Fibroblast of pulmonary artery (primary cell): ENCODE measurements around the gene ANKEF1.

Experiments
- DNase-seq: peaks from one replicate; pipeline ENCODE4 v3.0.0-alpha.2; 2010; ENCODE audit warnings: low read depth
- H3K4me3 ChIP-seq: replicated peaks from 2 replicates; pipeline ENCODE4 v1.5.1; 2011; ENCODE audit warnings: low read depth, mild to moderate bottlenecking, control low read depth, low read length, moderate library complexity
- TF ChIP-seq, protein P1 (sequence below): IDR thresholded peaks from 2 replicates; pipeline ENCODE4 v1.5.1; 2011; ENCODE audit warnings: mild to moderate bottlenecking, control low read depth, low read length, inconsistent platforms; ENCODE audit errors: missing control alignments

The ANKEF1 gene

DNA sequence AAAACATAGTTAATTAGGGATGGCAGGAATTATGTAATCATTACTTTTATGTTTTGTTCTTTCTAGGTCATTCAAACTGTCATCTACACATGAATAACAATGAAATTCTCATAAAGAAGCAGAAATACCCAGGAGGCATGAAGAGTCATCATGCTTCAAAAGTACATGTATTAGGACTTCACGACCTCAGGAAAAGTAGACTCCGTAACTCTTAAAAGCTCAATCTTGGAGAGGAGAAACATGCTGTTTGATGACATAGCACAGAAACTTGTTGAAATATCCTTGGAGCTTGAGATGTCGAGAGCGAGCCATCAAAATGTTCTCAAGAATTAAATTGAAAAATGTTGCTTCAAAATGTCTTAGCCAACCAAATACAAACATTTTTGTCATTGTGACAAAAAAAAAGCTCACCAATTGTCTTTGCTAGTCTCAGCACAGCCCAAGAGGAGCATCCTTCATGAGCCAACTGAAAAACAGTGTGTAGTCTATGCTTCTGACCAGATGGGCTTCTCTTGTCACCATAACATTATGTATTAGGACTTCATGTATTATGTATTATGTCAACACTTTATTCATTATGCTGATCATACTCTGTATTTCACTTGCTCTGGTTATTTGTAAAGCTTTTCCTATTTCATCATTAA, 28.2 kb upstream of the ANKEF1 start:
- H3K4me3 ChIP-seq = no peak overlapping the region
- no peak for DNase-seq
- TF ChIP-seq, protein P1, sequence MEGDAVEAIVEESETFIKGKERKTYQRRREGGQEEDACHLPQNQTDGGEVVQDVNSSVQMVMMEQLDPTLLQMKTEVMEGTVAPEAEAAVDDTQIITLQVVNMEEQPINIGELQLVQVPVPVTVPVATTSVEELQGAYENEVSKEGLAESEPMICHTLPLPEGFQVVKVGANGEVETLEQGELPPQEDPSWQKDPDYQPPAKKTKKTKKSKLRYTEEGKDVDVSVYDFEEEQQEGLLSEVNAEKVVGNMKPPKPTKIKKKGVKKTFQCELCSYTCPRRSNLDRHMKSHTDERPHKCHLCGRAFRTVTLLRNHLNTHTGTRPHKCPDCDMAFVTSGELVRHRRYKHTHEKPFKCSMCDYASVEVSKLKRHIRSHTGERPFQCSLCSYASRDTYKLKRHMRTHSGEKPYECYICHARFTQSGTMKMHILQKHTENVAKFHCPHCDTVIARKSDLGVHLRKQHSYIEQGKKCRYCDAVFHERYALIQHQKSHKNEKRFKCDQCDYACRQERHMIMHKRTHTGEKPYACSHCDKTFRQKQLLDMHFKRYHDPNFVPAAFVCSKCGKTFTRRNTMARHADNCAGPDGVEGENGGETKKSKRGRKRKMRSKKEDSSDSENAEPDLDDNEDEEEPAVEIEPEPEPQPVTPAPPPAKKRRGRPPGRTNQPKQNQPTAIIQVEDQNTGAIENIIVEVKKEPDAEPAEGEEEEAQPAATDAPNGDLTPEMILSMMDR = no peak

DNA sequence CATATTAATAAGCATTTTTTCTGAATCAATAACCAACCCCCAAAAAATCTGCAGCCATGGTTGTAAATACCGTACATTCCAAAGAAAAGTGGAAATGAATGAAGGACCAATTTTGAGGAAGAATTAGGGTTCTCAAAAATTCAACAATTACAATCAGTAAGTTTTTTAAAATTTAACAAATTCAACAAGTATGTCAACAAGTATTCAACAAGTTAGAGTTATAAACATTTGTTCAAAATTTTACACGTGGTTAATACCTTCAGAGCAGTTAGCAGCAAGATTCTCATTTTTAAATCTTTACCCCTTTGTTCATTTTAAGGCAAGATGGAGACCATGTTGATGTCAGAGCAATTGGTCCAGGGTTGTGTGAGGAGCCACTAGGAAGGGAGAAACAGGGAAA, 27.6 kb upstream of the ANKEF1 start:
- DNase-seq = no peak
- no peak overlapping the region for H3K4me3 ChIP-seq
- TF ChIP-seq, protein P1 = no peak

DNA sequence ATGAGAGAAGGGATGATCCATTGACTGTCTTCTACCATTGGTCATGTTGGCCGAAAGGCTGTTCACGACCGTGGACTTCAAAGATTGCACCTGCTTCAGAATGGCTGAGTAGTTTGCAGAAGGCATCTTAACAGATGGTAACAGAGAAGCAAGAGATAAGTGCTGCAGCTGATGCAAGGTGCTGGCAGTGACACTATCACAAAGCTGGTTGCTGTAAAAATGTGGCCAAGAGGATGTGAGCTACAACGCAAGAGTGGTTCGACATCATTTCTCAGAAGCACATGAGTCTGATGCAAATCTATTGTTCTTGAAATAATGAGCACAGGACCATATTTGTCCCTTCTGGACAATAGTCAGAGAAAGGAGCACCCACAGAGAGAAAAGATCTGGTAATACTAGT, 27.0 kb upstream of the ANKEF1 start:
- DNase-seq = no peak
- H3K4me3 ChIP-seq = no peak overlapping the region
- TF ChIP-seq, protein P1 = no peak

DNA sequence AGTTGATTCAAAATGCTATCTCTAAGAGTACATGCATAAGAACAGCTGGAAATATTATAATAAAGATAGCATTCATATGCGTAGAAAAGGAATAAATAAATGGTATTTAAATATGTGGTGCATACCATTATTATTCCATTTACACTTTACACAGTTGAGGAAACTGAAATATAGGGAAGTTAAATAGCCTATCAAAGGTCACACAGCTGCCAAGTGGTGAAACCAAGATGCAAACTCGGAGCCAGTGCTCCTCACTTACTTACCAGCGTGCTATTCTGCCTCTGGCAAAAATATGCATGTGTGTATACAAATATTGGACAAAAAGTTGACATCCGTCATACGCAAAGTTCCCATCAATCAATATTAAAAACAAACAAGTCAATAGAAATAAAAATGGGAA, 22.3 kb upstream of the ANKEF1 start:
- DNase-seq = no peak
- H3K4me3 ChIP-seq = no peak overlapping the region
- TF ChIP-seq, protein P1 = no peak

DNA sequence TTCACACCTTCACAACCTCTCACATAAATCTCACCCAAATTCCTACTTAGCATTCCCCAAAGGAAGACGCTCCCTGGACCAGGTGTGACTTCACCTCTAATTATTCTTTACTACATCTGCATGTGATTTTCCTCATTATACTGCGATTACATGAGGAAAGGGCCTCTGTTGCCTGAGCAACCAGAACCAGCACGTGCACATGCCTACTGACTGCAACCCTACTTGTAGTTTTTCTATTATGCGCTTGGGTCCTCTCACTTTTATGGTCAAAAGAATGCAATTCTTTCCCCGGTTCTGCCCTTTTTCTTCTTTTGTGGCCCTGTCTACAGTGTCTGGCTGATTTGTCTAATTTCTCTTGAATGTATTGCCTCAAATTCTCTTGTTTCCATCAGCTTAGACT, 20.4 kb upstream of the ANKEF1 start:
- no peak for DNase-seq
- H3K4me3 ChIP-seq = no peak overlapping the region
- TF ChIP-seq, protein P1 = no peak

DNA sequence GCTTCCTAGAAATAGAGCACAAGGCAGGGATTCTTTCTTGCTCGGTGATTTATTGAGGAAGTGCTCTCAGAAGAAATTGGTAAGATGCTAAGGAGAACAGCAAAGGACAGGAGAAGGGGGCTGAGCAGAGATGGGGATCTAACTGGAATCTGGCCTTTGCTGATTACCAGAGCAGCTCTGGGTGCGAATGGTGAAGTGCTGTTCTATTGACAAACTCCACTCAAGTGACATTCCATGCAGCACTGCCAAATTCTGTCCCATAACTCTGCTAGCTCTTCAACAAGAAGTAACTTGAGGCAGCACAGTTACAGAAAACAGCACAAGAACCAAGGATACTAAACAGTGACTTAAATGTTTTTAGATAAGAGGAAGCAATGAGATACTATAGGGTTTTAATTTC, 13.8 kb upstream of the ANKEF1 start:
- no peak overlapping the region for H3K4me3 ChIP-seq
- no peak for DNase-seq
- TF ChIP-seq, protein P1 = no peak

DNA sequence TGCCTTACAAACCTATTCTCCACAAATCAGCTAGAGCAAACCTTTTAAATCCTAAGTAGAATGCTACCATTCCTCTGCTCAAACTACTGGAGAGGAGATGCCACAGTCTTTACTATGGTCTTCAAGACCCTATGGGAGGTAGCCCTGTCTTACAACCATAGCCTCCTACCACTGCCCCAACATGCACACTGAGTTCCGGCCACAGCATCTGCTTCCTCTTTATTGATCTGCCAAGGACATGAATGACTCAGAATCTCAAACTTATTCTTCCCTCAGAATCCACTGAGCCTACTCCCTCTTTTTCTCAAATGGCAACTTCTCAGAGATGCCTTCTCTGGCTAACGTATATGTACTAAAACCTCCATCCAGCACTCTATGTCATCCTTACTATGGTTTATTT, 12.2 kb upstream of the ANKEF1 start:
- TF ChIP-seq, protein P1 = no peak
- no peak overlapping the region for H3K4me3 ChIP-seq
- DNase-seq = no peak
